GM19452 (cell line): ENCODE results near the gene DUSP8.

Experiments
- ATAC-seq: cut with Tn5 transposase; IDR thresholded peaks from one replicate; pipeline ENCODE4 v1.9.1; 2021; ENCODE audit not compliant: unreplicated experiment

Gene DUSP8

GRCh38 chr11:1554981-1555712, 16.9 kb downstream of the DUSP8 start:
- ATAC-seq, result no peak

- no peak for ATAC-seq
These were observed 18.1 kb downstream of the DUSP8 start for GRCh38 chr11:1553808-1554594.

DNA sequence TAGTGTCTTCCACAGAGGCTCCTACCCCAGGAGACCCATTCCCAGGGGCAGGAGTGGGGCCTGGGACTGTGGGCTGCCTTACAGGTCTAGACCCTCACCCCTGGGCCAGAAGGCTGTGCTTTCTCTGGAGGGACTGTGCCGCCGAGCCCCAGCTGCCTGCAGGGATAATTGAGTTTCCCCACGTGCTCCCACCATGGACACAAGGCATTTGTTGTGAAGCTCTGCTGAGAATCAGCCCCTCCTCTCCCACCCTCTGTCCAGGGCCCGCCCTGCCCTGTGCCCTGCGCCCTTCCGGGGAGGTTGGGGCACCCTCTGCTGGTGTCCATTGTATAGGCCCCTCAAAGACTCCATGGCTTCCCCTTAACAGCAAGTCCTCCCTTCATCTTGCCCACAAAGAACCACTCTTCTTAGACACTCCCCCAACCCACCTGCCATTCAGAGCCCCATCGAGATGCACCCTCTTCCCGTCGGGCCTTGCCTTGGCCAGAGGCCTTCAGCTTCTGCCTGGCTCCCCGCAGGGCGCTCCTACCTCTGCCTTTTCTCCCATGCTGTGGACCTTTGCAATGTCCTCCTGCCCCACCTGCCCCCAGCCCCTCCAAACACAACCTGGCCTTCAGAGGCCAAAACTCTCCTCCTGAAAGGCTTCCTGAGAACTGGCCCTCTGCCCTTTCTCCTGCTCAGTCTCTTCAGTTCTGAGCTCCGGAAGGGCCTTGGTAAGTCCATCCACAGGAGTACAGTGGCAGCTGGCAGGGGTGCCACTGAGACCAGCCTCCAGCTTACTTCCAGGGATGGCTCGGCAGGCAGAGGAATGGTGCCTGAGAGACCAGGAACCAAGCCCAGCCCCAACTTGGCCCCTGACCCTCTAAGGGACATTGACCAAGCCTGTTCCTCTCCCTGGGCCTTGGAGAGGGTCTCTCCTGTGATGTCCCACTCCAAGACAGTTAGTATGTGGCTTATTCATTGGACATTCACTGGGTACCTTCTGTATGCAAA, 22.4 kb downstream of the DUSP8 start:
- no peak for ATAC-seq

GRCh38 chr11:1548221-1549070, 23.6 kb downstream of the DUSP8 start:
- no peak for ATAC-seq

GRCh38 chr11:1547467-1548098, 24.5 kb downstream of the DUSP8 start:
- no peak for ATAC-seq

DNA sequence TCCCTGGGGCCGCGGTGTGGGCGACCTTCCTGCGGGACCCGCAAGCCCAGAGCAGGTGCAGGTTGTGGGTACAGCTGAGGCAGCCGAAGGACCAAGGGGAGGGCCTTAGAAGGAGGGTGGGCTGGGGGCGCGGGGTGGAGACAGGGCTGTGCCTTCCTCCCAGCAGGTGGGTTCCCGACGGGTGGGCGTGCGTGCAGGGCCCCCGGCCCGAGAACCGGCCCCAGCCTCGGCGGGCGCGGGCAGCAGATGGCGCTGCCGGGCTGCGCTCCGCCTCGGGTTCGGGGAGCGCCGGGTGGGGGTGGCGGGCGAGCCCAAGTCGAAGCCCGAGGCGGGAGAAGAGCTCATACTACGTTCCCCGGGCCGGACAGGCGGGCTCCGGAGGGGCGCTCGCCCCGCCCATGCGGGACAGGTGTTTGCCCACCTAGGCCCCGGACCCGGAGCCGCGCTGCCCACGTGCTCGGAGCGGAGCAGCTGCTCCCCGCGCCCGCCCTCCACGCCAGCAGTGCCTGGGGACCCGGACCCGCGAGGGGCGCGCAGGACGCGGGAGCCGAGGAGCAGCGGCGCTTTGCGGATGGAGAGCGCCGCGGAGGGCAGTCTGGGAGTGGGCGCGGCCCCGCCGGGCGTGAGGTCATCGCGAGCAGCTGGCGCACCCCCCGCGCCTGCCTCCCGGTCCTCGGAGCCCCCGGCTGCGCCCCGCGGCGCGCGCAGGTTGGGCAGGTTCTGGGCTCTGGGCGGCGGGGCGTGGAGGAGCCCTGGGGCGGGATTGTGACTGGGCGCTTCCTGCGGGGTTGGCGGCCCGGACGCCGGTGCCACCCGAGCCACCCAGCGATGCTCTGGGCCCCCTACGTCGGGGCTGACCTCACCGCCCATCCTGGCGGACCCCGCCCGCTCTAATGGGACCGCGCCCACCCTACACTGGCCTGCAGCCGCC, 25.3 kb downstream of the DUSP8 start:
- ATAC-seq, result no peak

DNA sequence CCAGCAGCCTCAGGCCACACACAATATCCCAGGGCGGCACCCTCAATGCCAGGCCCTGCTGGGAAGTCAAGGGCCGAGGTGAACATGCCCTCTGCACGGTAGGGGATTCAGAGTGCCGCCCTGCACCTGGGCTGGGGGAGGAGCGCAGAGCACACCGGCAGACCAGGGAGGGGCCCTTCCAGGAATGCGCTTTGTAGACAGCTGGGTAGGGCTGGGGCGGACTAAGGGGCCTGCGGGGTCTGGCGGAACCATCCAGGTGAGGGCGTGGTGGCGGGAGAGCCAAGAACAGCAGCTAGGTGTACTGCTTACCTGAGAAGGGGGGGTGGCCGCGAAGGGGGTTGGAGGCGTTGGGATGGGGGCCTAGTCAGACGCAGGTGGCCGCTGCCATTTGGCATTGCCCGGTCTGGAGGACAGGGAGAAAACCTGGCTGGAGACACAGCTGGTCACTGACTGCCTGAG, 26.0 kb downstream of the DUSP8 start:
- no peak for ATAC-seq

GRCh38 chr11:1545432-1545831, 26.6 kb downstream of the DUSP8 start:
- no peak for ATAC-seq

DNA sequence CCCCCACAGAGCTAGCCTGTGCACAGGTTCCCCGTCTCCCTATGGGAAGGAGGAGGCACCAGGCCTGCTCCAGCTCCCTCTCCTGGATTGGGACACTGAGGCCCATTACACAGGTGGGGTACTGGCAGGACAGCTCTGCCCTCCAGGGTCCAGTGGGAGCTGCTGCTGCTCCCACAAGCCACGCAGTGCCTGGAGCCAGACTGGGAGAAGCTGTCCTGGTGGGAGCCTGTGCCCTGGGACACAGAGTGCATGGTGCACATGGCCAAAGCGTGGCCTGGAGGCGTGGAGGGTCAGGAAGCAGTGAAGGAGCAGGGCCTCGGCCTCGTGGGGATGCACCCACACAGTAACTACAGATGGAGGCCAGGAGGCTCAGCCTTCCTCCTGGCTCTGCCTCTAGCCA, 27.5 kb downstream of the DUSP8 start:
- ATAC-seq, result no peak

- ATAC-seq, result no peak
These were observed 28.3 kb downstream of the DUSP8 start for GRCh38 chr11:1543606-1544263.

DNA sequence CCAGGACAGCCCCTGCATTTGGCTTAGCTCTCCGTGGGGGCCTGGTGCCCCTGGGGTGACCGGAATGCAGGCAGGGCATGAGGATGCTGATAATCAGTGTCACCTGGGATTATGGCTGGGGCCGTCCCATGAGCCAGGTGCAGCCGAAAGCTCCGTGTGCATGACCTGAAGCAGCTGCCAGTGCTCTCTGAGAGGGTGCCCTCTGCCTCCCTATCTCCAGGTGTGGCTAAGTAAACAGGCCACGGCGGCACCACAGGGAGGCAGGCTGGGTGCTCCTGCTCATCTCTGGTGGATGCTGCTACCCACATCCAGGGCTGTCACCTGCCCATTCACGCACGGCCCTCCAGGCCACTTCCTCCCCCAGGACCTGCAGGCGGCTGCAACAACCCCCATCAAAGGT, 29.8 kb downstream of the DUSP8 start:
- ATAC-seq, result no peak

DNA sequence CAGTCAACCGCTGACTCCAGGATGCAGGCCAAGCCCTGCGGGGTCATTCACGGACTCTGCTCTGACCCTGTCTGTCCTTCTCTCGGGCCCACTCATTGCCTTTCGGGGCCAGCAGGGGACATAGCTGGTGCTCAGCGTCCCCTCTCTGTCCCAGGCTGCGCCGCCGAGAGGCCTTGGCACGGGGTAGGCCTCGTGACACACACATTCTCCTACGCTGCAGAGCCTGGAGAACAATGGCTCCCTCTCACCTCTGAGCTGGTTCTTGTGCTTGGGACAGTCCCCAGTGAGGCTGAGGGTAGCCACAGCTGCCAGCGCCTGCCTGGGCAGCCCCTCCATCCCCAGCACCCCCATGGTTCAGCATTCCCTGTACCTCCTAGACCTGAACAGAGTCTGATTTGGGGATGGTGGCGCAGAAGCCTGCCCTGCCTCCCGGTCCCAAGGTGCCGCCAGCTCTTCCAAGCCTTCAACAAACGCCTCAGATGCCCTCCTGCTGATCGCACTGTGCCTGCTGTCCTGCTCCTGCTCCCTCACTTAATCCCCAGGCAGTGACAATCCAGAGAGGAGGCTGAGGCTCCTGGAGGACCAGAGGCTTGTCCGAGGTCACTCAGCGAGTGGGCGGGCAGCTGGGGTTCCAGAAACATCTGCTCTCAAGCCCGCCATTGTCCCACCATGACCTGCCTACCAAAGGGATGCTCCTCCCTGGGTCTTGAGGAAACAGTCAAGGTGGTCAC, 30.4 kb downstream of the DUSP8 start:
- ATAC-seq, result no peak

DNA sequence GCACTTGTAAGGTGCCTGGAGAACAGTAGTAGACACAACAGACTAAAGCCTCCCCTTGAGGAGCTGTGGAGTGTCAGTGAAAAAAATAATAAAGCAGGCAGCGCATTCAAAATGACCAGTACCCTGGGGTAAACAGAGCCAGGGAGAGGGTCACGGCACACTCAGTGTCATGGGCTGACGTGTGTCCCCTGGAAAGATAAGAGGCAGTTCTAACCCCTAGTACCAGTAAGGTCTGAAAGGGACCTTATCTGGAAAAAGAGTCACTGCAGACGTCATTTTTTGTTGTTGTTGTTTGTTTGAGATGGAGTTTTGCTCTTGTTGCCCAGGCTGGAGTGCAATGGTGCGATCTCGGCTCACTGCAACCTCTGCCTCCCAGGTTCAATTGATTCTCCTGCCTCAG, 32.0 kb downstream of the DUSP8 start:
- no peak for ATAC-seq

GRCh38 chr11:1538153-1538552, 33.9 kb downstream of the DUSP8 start:
- ATAC-seq, result no peak

- ATAC-seq, result no peak
These were observed 35.8 kb downstream of the DUSP8 start for GRCh38 chr11:1536065-1536843.

DNA sequence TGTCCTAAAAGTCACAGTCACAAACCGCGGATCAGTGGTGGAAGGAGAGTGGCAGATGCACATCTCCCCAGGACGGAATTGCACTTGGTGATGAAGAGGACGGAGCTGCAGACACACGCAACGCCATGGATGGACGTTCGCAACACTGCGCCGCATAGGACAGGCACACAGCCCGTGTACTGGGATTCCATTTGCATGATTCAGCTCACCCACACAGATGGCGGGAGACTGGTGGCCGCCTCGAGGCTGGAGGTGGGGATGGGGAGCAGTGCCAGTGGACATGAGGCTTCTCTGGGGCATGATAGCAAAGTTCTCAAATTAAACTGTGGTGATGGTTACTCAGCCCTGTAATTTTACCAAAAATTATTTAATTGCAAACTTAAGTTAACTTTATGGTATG, 37.4 kb downstream of the DUSP8 start:
- no peak for ATAC-seq

GRCh38 chr11:1534171-1534570, 37.9 kb downstream of the DUSP8 start:
- ATAC-seq, result no peak
